ENCODE data around the gene RITA1. TPM values are rescaled to one million over a fixed set of nuclear protein-coding genes. Genes with fewer than 3 reads are reported as not detected.

Gene RITA1
- total RNA-seq, 4 donors from 2014 or later, result 14.7 to 21.7 (median 16.9) TPM

GRCh38 chr12:113239288-113239771 is 53.8 kb downstream of the RITA1 start:
- WGBS, result 70% methylated on average over 3 of the region's 3 CpGs
- Histone ChIP-seq H3K27ac (peak overlapping the region; percentile 36), H3K27me3 (no peaks in the 10 kb centered on the region), H3K9me3 (no peaks in the 10 kb centered on the region), H3K36me3 (peaks cover 9% of the 10 kb centered on the region), H3K4me1 (peaks cover 78% of the 10 kb centered on the region), H3K4me3 (no peak overlapping the region)
- DNase-seq (ENCODE audit: low spot score in 2 of 2), result peak; percentile 60 to 73
- TF ChIP-seq POLR2AphosphoS5 (IDR thresholded peaks at IDR 0.05), result no peak
- TF ChIP-seq POLR2A (IDR thresholded peaks at IDR 0.05), result no peak
- no peak for TF ChIP-seq EP300 (IDR thresholded peaks at IDR 0.05)
- no peak for TF ChIP-seq CTCF (IDR thresholded peaks at IDR 0.05)

- DNase-seq (ENCODE audit: low spot score in 2 of 2), result peak; percentile 58 to 62
- 54% methylated on average over 12 of the region's 12 CpGs for WGBS
- peak overlapping the region; percentile 36 for H3K27ac ChIP-seq
- H3K36me3 ChIP-seq, result peaks cover 6% of the 10 kb centered on the region
- H3K4me3 ChIP-seq, result no peak overlapping the region
- peaks cover 83% of the 10 kb centered on the region for H3K4me1 ChIP-seq
- H3K27me3 ChIP-seq, result no peaks in the 10 kb centered on the region
- TF ChIP-seq POLR2A (IDR thresholded peaks at IDR 0.05) (no peak), POLR2AphosphoS5 (IDR thresholded peaks at IDR 0.05) (no peak), EP300 (IDR thresholded peaks at IDR 0.05) (no peak), CTCF (IDR thresholded peaks at IDR 0.05) (no peak)
- H3K9me3 ChIP-seq, result no peaks in the 10 kb centered on the region
These were observed 54.4 kb downstream of the RITA1 start for GRCh38 chr12:113239811-113240331.

GRCh38 chr12:113240395-113240794 is 54.9 kb downstream of the RITA1 start:
- H3K36me3 ChIP-seq, result peaks cover 6% of the 10 kb centered on the region
- H3K27ac ChIP-seq, result peak overlapping the region; percentile 86
- TF ChIP-seq EP300 (IDR thresholded peaks at IDR 0.05) (no peak), POLR2AphosphoS5 (IDR thresholded peaks at IDR 0.05) (no peak), CTCF (IDR thresholded peaks at IDR 0.05) (no peak), POLR2A (IDR thresholded peaks at IDR 0.05) (no peak)
- no peak overlapping the region for H3K4me3 ChIP-seq
- H3K9me3 ChIP-seq, result no peaks in the 10 kb centered on the region
- H3K27me3 ChIP-seq, result no peaks in the 10 kb centered on the region
- 82% methylated on average over 3 of the region's 3 CpGs for WGBS
- no peak for DNase-seq (ENCODE audit: low spot score in 2 of 2)
- peaks cover 87% of the 10 kb centered on the region for H3K4me1 ChIP-seq

GRCh38 chr12:113241191-113242025 is 55.9 kb downstream of the RITA1 start:
- H3K9me3 ChIP-seq, result no peaks in the 10 kb centered on the region
- peak in 1 of 2 donors; percentile 62 for DNase-seq (ENCODE audit: low spot score in 2 of 2)
- no peak overlapping the region for H3K4me3 ChIP-seq
- TF ChIP-seq POLR2AphosphoS5 (IDR thresholded peaks at IDR 0.05), result no peak
- no peak for TF ChIP-seq POLR2A (IDR thresholded peaks at IDR 0.05)
- no peak for TF ChIP-seq CTCF (IDR thresholded peaks at IDR 0.05)
- WGBS, result 49% methylated on average over 12 of the region's 14 CpGs
- peaks cover 6% of the 10 kb centered on the region for H3K36me3 ChIP-seq
- H3K4me1 ChIP-seq, result peaks cover 93% of the 10 kb centered on the region
- H3K27me3 ChIP-seq, result no peaks in the 10 kb centered on the region
- peak overlapping the region; percentile 86 for H3K27ac ChIP-seq

Other genes starting within 250 kb of the RITA1 start
- gene OAS3, start 247.2 kb upstream of the RITA1 start, total RNA-seq, result 10 to 100 TPM; 19.5 to 30.0 (median 24.1) TPM
- gene OAS2, start 207.2 kb upstream of the RITA1 start, total RNA-seq, result 1 to 10 TPM; 1.2 to 4.2 (median 3.2) TPM
- gene DTX1, start 129.0 kb upstream of the RITA1 start, total RNA-seq, result 1 to 10 TPM; 1.1 to 3.4 (median 1.7) TPM
- gene RASAL1, start 50.0 kb upstream of the RITA1 start, total RNA-seq, result 10 to 100 TPM; 19.8 to 39.0 (median 32.5) TPM
- gene CFAP73, start 36.0 kb upstream of the RITA1 start, total RNA-seq, result 1 to 10 TPM; 1.0 to 2.6 (median 2.0) TPM
- gene DDX54, start 243 bp upstream of the RITA1 start, total RNA-seq, result 10 to 100 TPM; 53.9 to 71.8 (median 63.9) TPM
- gene TPCN1, start 35.7 kb downstream of the RITA1 start, total RNA-seq, result 10 to 100 TPM; 15.5 to 74.1 (median 35.6) TPM
- gene SLC8B1, start 149.4 kb downstream of the RITA1 start, total RNA-seq, result 10 to 100 TPM; 29.1 to 70.2 (median 34.9) TPM
- 10 to 100 TPM; 22.2 to 29.2 (median 27.3) TPM for gene PLBD2, start 172.9 kb downstream of the RITA1 start, total RNA-seq
- 1 to 10 TPM in 1 of 4 donors, not detected in 3; 2.7 TPM for gene SDS, start 218.2 kb downstream of the RITA1 start, total RNA-seq
- gene SDSL, start 236.7 kb downstream of the RITA1 start, total RNA-seq, result 1 to 10 TPM in 2 of 4 donors, under 1 TPM in 1, not detected in 1; 0.56 to 2.2 (median 1.2) TPM

Data from suprapubic skin (tissue), 4 donors.